ENCODE measurements around the gene CLCA4. TPM values are rescaled to one million over a fixed set of nuclear protein-coding genes. Genes with fewer than 3 reads are reported as not detected.
A peak's percentile ranks its signal among the peaks of the same experiment; 100 is the strongest.

Gene CLCA4, protein sequence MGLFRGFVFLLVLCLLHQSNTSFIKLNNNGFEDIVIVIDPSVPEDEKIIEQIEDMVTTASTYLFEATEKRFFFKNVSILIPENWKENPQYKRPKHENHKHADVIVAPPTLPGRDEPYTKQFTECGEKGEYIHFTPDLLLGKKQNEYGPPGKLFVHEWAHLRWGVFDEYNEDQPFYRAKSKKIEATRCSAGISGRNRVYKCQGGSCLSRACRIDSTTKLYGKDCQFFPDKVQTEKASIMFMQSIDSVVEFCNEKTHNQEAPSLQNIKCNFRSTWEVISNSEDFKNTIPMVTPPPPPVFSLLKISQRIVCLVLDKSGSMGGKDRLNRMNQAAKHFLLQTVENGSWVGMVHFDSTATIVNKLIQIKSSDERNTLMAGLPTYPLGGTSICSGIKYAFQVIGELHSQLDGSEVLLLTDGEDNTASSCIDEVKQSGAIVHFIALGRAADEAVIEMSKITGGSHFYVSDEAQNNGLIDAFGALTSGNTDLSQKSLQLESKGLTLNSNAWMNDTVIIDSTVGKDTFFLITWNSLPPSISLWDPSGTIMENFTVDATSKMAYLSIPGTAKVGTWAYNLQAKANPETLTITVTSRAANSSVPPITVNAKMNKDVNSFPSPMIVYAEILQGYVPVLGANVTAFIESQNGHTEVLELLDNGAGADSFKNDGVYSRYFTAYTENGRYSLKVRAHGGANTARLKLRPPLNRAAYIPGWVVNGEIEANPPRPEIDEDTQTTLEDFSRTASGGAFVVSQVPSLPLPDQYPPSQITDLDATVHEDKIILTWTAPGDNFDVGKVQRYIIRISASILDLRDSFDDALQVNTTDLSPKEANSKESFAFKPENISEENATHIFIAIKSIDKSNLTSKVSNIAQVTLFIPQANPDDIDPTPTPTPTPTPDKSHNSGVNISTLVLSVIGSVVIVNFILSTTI
- total RNA-seq (not detected), total RNA-seq (0 to 0.13 (median 0) reads per million in 172 experiments)
- polyA plus RNA-seq (2013, experiment 1 of 2) = not detected
- not detected for polyA plus RNA-seq (2013, experiment 2 of 2)

DNA sequence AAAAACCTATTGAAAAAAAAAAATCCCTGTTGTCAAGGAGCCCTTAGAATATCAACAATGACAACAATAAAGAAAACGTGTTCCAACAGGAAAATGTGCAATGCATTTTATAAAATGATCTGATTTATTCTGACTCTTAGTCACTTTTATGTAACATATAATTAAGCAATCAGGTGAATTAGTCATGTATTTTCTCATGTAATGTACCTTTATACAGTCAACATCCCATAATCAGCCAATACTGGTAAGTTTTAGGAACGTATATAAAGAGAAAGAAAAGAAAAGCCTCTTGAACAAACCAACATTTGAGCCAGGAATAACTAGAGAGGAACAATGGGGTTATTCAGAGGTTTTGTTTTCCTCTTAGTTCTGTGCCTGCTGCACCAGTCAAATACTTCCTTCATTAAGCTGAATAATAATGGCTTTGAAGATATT is at the start of gene CLCA4:
CLCA4 (plus strand) TSS at position 292 of the 435 bp plus-strand sequence; CDS start at position 334, 42 bp downstream.
- H3K27ac Mint-ChIP-seq = no peak within 1 kb of the TSS
- Histone ChIP-seq H3K4me1 (ENCODE audit: insufficient read depth, low read length) (no peaks in the 10 kb centered on the region), H3K27me3 (ENCODE audit: control insufficient read depth in 1 of 2, insufficient read depth in 2 of 2, low read length in 2 of 2) (peaks cover 4 to 8% of the 10 kb centered on the region in 2 experiments), H3K27ac (ENCODE audit: low read depth in 1 of 2, low read length in 2 of 2) (no peak within 1 kb of the TSS), H3K9me3 (ENCODE audit: control insufficient read depth in 1 of 2, insufficient read depth in 1 of 2, low read length in 2 of 2) (no peaks in the 10 kb centered on the region), H3K4me3 (ENCODE audit: low read length) (no peak within 1 kb of the TSS), H3K36me3 (ENCODE audit: insufficient read depth, low read length) (no peaks in the 10 kb centered on the region)
- TF ChIP-seq, protein P1, sequence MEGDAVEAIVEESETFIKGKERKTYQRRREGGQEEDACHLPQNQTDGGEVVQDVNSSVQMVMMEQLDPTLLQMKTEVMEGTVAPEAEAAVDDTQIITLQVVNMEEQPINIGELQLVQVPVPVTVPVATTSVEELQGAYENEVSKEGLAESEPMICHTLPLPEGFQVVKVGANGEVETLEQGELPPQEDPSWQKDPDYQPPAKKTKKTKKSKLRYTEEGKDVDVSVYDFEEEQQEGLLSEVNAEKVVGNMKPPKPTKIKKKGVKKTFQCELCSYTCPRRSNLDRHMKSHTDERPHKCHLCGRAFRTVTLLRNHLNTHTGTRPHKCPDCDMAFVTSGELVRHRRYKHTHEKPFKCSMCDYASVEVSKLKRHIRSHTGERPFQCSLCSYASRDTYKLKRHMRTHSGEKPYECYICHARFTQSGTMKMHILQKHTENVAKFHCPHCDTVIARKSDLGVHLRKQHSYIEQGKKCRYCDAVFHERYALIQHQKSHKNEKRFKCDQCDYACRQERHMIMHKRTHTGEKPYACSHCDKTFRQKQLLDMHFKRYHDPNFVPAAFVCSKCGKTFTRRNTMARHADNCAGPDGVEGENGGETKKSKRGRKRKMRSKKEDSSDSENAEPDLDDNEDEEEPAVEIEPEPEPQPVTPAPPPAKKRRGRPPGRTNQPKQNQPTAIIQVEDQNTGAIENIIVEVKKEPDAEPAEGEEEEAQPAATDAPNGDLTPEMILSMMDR (IDR thresholded peaks at IDR 0.05) = no peak
- peaks cover 14% of the 10 kb centered on the region for H3K27me3 Mint-ChIP-seq
- H3K4me1 Mint-ChIP-seq (ENCODE audit: low read depth) = no peaks in the 10 kb centered on the region
- ATAC-seq (ENCODE audit: poor library complexity) = no peak
- CTCF ChIA-PET = no interaction called here
- intact Hi-C loops (cut with DNase I, micrococcal nuclease) = no loop called here
- no peak within 1 kb of the TSS for H3K4me3 Mint-ChIP-seq
- POLR2A ChIA-PET = no interaction called here
- DNase-seq = no peak
- no peaks in the 10 kb centered on the region for H3K36me3 Mint-ChIP-seq (ENCODE audit: low read depth)
- peaks cover 3% of the 10 kb centered on the region for H3K9me3 Mint-ChIP-seq

DNA sequence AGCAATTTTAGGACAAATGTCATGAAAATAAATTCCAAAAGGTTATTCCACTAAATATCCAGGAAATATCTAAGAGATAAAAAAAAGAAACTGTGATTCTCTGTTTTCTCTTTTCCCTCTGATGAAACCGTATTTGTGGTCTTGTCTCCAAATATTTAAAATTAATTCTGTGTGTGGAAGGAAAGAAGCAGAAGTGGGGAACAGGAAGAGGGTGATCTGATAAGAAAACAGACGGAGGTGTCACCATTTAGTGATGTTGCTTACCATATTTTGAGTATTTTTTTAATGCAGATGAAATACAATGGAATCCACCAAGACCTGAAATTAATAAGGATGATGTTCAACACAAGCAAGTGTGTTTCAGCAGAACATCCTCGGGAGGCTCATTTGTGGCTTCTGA is 48.6 kb upstream of the CLCA4 start:
- TF ChIP-seq, protein P1 (IDR thresholded peaks at IDR 0.05) = no peak
- intact Hi-C loops (cut with DNase I, micrococcal nuclease) = loop anchor here in 1 of 2 experiments (5.0 kb wide), 1 partner anchor 584 kb away; no protein-coding TSS in a partner anchor
- Mint-ChIP-seq H3K27me3 (peaks cover 19% of the 10 kb centered on the region), H3K36me3 (ENCODE audit: low read depth) (no peaks in the 10 kb centered on the region), H3K27ac (no peak overlapping the region), H3K9me3 (no peaks in the 10 kb centered on the region), H3K4me1 (ENCODE audit: low read depth) (peaks cover 11% of the 10 kb centered on the region), H3K4me3 (no peak overlapping the region)
- CTCF ChIA-PET = no interaction called here
- POLR2A ChIA-PET = no interaction called here
- Histone ChIP-seq H3K36me3 (ENCODE audit: insufficient read depth, low read length) (no peaks in the 10 kb centered on the region), H3K4me3 (ENCODE audit: low read length) (no peak overlapping the region), H3K27ac (ENCODE audit: low read depth in 1 of 2, low read length in 2 of 2) (no peak overlapping the region), H3K27me3 (ENCODE audit: control insufficient read depth in 1 of 2, insufficient read depth in 2 of 2, low read length in 2 of 2) (peaks cover 0 to 3% of the 10 kb centered on the region in 2 experiments), H3K4me1 (ENCODE audit: insufficient read depth, low read length) (no peaks in the 10 kb centered on the region), H3K9me3 (ENCODE audit: control insufficient read depth in 1 of 2, insufficient read depth in 1 of 2, low read length in 2 of 2) (no peaks in the 10 kb centered on the region)
- no peak for DNase-seq
- no peak for ATAC-seq (ENCODE audit: poor library complexity)

DNA sequence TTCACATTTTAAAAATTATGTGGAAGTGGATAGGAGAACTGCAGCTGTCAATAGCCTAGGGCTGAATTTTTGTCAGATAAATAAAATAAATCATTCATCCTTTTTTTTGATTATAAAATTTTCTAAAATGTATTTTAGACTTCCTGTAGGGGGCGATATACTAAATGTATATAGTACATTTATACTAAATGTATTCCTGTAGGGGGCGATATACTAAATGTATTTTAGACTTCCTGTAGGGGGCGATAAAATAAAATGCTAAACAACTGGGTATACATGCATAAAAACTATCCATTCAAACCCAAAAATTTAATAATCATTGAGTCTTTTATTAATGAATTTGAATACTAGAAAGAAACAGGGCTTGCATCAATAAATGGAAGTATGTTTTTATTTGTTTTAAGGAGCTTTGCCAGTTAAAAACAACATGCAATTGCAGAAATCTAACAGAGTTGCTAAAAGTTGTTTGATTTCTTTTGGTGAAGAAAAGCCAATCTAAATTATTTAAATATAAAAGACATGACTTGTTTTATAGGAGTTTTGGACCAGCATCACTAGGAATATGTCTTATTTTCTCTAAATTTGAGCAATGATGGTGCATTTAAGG is 46.8 kb upstream of the CLCA4 start:
- intact Hi-C loops (cut with DNase I, micrococcal nuclease) = loop anchor here (2.0 to 10.0 kb wide), 5 partner anchors 78 to 582 kb away; partner anchors contain the start of genes CLCA2 (in 1 of the 2) and SH3GLB1 (in 1 of the 2)
- Mint-ChIP-seq H3K9me3 (no peaks in the 10 kb centered on the region), H3K4me1 (ENCODE audit: low read depth) (peaks cover 17% of the 10 kb centered on the region), H3K4me3 (no peak overlapping the region), H3K27me3 (peaks cover 23% of the 10 kb centered on the region), H3K27ac (no peak overlapping the region), H3K36me3 (ENCODE audit: low read depth) (no peaks in the 10 kb centered on the region)
- POLR2A ChIA-PET = interaction anchor here (1.1 kb wide), 1 partner anchor 104 kb away, joined by 5 read pairs; the partner anchor contains the start of gene ODF2L
- no peaks in the 10 kb centered on the region for H3K36me3 ChIP-seq (ENCODE audit: insufficient read depth, low read length)
- H3K27me3 ChIP-seq (ENCODE audit: control insufficient read depth in 1 of 2, insufficient read depth in 2 of 2, low read length in 2 of 2) = peaks cover 0 to 3% of the 10 kb centered on the region in 2 experiments
- DNase-seq (peak in 3 of 14 experiments; percentile 55 to 79 (median 57)), ATAC-seq (ENCODE audit: poor library complexity) (peak; percentile 61)
- no peak overlapping the region for H3K4me3 ChIP-seq (ENCODE audit: low read length)
- H3K9me3 ChIP-seq (ENCODE audit: control insufficient read depth in 1 of 2, insufficient read depth in 1 of 2, low read length in 2 of 2) = no peaks in the 10 kb centered on the region
- peaks cover 7% of the 10 kb centered on the region for H3K4me1 ChIP-seq (ENCODE audit: insufficient read depth, low read length)
- CTCF ChIA-PET = interaction anchor here (0.7 to 1.3 kb wide), 8 partner anchors 25 to 583 kb away, joined by 3 to 4 read pairs (median 3); partner anchors contain the start of gene ODF2L
- TF ChIP-seq, protein P1 (IDR thresholded peaks at IDR 0.05) = peak; percentile 100
- no peak overlapping the region for H3K27ac ChIP-seq (ENCODE audit: low read depth in 1 of 2, low read length in 2 of 2)
